GM19023 (cell line): ENCODE data around the gene MAP3K5.

Experiments
- ATAC-seq: cut with Tn5 transposase; IDR thresholded peaks from one replicate; pipeline ENCODE4 v1.9.1; 2021; ENCODE audit warnings: mild to moderate bottlenecking, moderate library complexity; ENCODE audit not compliant: unreplicated experiment

MAP3K5 gene

GRCh38 chr6:136550330-136551071, 241.8 kb downstream of the MAP3K5 start, which contains the start of gene MAP7:
Gene MAP7 (minus strand): TSS chr6:136550422. CDS start chr6:136550408, 14 bp downstream.
- peak; percentile 81 for ATAC-seq

GRCh38 chr6:136550045-136550329, 242.3 kb downstream of the MAP3K5 start:
- ATAC-seq, result peak; percentile 66

GRCh38 chr6:136549300-136550044, 242.8 kb downstream of the MAP3K5 start:
- peak; percentile 12 for ATAC-seq

- ATAC-seq, result no peak
These were observed 243.5 kb downstream of the MAP3K5 start for GRCh38 chr6:136548582-136549299.

GRCh38 chr6:136547871-136548270, 244.4 kb downstream of the MAP3K5 start:
- ATAC-seq, result no peak

- no peak for ATAC-seq
These were observed 244.9 kb downstream of the MAP3K5 start for GRCh38 chr6:136547336-136547735.

- no peak for ATAC-seq
These were observed 245.9 kb downstream of the MAP3K5 start for GRCh38 chr6:136546331-136546730.

GRCh38 chr6:136544326-136544725, 248.0 kb downstream of the MAP3K5 start:
- ATAC-seq, result no peak

- no peak for ATAC-seq
These were observed 250.9 kb downstream of the MAP3K5 start for GRCh38 chr6:136541395-136541794.

GRCh38 chr6:136539967-136540652, 252.2 kb downstream of the MAP3K5 start:
- no peak for ATAC-seq

- ATAC-seq, result no peak
These were observed 253.4 kb downstream of the MAP3K5 start for GRCh38 chr6:136538836-136539235.

- no peak for ATAC-seq
These were observed 256.2 kb downstream of the MAP3K5 start for GRCh38 chr6:136535880-136536650.

- no peak for ATAC-seq
These were observed 257.1 kb downstream of the MAP3K5 start for GRCh38 chr6:136535017-136535765.

- ATAC-seq, result no peak
These were observed 258.0 kb downstream of the MAP3K5 start for GRCh38 chr6:136534268-136534667.

- no peak for ATAC-seq
These were observed 258.8 kb downstream of the MAP3K5 start for GRCh38 chr6:136533487-136533886.

GRCh38 chr6:136532030-136532429, 260.2 kb downstream of the MAP3K5 start:
- ATAC-seq, result no peak

- no peak for ATAC-seq
These were observed 262.6 kb downstream of the MAP3K5 start for GRCh38 chr6:136529710-136530109.

- no peak for ATAC-seq
These were observed 263.8 kb downstream of the MAP3K5 start for GRCh38 chr6:136528477-136528876.

- no peak for ATAC-seq
These were observed 264.4 kb downstream of the MAP3K5 start for GRCh38 chr6:136527831-136528230.

GRCh38 chr6:136526937-136527336, 265.3 kb downstream of the MAP3K5 start:
- no peak for ATAC-seq
